HG03095 (cell line): Measurements from ENCODE around the gene BCL2L11.
A peak's percentile ranks its signal among the peaks of the same experiment; 100 is the strongest.

ENCODE experiments used
- ATAC-seq: cut with Tn5 transposase; IDR thresholded peaks from one replicate; pipeline ENCODE4 v1.9.1; 2021; ENCODE audit warnings: moderate library complexity; ENCODE audit not compliant: unreplicated experiment

The BCL2L11 gene

DNA sequence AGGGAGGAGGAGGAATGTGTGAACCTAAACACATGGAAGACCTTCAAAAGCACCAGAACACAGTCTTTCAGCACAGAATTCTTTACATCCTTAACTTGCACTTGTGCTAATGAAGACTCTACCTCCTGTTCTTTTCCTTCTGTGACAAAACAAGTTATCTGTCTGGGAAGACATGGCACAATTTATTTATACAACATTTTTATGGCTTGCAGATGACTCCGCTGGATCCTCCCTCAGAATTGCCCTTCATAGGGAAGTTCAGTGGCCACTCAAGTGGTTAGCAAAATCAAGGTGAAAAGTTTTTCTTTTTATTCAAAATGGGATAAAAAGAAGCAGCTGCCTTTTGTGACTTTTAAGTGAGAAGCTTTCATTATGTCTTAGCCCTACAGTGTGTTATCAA lies 21.4 kb downstream of the BCL2L11 start:
- no peak for ATAC-seq

DNA sequence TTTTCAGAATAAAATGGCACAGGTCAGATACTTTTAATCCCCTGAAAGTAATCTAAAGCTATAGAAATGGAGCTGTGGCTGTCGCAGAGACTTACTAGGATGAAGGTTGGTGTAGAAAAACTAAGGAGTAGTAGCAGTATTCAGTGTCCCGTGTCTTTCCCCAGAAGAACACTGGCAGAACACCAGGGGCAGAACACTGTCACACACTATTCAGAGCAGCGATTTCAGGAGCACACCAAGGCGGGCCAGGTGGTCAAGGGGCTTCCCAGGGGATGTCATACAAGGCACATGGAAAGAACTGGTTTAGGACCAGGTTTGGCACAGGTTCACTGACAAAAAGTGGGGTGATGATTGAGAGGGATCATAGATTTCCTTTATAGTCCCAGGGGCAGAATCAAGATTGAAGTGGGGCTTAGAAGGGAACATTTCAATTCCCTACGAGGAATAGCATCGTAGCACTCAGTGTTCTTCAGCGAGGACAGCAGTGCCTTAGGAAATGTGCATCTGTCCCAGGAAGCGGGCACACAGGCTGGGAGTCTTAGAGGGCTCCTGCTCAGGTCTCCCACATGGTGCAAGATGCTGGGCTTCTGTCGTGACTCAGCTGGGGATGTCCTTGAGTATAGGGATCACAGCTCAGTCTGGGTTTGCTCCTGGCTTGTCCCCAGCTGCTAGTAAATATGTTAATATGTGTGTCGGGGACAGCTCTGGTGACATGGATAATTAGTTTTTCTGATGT lies 22.6 kb downstream of the BCL2L11 start:
- no peak for ATAC-seq

DNA sequence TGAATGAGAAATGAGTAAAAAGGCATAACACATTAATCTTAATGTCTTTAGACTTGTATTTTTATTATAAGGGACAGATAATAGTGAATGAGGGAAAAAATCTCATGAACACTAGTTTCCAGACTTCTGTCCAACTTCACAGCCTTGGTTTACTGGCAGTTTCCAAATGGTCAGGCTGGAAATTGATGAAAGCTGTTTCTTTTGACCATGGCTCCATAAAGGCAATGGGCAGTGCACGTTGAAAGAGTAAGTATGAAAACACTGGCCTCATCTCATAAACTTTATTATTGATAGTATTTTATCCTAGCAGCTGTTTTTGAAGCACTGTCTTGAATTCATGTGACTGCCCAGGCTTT lies 23.1 kb downstream of the BCL2L11 start:
- ATAC-seq = no peak

DNA sequence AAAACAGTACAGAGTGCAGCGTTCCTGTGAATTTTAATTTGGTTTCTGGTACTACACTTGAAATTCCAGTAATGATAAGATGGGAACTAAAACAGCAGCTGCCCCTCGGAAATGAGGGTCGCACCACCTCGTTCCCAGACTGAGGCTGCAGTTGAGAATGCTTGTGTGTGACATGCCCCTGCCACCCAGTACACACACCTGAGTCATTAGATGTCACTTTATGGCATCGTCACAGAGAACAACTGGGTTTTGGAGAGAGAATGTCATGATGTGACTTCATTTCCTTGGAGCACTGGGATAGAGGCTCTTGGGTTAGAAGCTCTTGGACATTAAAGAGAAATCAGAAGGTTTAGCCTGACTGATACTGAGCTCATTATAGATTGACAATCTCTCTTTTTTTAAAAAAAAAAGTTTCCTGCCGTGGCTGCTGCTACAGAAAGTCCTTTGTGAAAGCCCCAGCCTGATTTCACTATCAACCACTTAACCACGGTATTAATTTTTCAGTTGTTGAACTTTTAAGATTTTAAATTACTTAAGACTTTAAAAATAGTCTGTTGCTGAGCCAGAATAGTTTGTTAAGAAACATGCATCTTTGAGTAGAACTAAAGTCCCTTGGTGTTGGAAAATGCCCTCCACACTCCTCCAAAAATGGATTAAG lies 24.5 kb downstream of the BCL2L11 start:
- no peak for ATAC-seq

DNA sequence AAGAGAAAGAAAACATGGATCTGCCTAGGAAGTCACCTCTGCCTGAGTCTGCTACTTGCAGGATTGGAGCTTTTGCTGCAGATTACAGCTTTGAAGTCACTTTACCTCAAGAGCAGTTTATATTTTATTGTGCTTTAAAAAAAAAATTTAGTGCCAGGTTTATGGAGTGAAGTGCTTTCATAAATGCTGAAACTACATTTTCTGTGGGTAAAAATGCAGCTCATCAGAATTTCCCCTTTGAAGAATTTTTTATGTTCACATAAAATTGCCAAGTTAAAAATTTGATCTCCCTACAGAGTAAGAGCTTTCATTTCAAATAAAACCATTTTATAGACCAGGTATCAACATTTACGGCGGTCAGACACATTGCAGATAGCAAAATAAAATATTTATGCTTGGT lies 25.2 kb downstream of the BCL2L11 start:
- no peak for ATAC-seq

DNA sequence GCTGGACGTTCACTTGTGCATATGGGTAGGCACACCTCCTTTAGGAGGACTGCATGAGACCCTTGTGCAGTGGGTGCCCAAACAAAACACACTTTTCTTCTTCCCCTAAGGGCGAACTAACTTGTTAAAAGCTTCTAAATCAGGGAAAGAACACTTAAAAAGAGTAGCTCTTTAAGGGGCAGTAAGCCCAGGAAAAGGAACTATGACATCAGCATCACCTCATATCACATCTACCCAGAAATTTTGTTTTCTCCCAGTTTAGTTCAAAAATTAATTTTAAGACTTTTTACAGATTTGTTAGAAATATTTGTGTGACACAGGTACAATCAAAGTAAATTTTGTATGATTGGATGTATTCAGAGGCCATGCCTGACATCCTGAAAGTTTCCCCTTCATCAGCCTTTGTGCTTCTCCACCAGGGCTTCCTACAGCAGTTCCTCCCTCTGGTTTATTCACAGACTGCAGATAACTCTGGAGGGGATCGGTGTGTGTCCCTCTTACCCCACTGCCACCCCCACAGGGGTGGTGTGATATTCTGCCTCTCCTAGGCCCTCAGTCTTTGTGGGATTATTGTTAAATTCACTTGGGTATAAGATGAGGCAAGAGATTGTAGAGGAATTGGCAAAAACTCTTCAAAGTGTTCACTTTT lies 27.6 kb downstream of the BCL2L11 start:
- no peak for ATAC-seq

DNA sequence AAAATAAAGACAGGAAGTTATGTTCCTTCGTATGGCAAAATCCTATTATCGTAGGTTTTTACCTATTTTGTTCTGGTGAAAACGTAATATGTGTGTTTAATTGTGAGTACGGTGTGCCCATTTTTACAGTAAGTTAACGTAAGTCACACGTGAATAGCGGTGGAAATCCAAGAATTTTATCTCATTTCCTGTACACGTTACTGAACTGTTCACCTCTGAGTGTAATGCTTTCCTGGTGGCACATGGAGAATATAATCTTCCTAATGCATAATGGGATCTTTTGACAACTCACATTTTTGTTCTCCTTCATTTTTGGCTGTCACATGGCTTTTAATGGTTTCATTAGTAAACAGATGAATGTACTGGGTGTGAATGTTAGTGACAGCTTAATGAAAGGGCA lies 28.2 kb downstream of the BCL2L11 start:
- no peak for ATAC-seq

DNA sequence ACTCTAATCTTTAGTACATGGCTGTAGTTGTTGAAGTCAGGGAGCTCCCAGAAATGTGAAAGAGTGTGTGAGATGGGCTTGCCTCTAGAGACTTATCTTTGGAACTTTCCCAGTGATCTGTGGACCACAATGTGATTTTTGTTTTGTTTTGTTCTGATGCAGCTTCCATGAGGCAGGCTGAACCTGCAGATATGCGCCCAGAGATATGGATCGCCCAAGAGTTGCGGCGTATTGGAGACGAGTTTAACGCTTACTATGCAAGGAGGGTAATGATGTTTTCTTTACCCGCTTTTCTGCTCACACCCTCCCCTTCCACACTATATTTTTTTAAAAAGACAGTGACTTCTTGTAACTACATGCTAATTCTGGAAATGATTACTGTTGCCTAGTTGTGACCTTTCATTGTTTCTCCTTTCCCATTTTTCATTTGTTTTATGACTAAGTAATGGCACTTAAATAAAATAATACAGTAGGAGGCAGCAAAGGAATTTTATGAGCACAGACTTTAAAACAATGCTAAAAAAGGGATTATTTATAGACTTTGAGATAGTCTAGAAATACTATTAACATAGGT lies 29.3 kb downstream of the BCL2L11 start:
- ATAC-seq = no peak

DNA sequence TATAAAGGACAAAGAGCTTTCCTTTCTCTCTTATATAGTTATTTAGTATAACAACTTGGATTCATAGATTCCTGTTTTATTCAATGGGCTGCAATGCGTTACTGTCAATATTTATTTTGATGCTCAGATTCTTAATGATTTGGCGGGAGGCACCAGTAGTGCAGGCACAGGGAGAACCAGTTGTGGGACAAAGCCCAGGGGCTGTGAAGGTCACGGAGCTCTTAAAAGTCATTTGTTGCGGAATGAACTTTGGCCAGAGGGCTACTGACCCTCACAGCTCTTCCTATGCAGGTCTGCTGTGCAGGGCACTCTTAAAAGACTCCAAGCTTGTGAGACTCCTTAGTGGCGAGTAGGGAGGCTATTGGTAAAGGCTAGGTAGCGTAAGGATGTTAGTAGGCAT lies 34.0 kb downstream of the BCL2L11 start:
- no peak for ATAC-seq

DNA sequence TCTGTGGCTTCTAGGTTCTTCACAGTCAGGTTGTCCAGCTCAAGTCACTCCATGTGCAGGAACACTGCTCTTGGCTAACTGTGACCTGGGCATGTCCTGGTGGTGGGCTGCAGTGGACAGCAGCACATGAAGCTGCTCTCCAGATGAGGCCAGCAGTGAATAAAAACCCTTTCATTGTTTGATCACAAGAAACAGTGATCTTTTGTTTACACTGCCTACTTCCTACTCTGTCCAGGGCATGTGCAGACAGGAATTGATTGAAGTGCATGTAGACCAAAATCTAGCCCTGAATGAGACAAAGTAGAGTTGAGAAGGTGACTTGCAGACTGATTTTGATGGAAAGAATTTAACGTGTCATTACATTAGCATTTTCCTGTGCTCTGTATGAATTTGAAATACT lies 34.9 kb downstream of the BCL2L11 start:
- ATAC-seq = no peak

DNA sequence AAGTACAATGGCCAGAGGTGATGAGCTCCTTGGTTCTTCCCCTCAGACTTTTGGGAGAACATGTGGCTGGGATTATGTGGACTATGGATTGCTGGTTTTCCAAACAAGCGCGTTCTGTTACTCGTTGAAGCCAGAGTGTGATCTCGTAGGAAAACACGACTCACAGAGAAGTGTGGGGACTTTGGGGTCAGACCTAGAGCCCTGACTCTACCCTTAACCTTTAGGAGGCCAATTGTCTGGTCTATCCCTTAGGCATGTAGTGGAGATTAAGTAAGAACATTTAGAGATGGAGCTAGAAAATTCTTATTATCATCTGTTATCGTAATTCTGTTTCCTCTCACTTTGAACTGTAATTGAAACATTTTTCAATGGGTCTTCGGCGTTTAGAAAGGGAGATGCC lies 35.8 kb downstream of the BCL2L11 start:
- ATAC-seq = no peak

DNA sequence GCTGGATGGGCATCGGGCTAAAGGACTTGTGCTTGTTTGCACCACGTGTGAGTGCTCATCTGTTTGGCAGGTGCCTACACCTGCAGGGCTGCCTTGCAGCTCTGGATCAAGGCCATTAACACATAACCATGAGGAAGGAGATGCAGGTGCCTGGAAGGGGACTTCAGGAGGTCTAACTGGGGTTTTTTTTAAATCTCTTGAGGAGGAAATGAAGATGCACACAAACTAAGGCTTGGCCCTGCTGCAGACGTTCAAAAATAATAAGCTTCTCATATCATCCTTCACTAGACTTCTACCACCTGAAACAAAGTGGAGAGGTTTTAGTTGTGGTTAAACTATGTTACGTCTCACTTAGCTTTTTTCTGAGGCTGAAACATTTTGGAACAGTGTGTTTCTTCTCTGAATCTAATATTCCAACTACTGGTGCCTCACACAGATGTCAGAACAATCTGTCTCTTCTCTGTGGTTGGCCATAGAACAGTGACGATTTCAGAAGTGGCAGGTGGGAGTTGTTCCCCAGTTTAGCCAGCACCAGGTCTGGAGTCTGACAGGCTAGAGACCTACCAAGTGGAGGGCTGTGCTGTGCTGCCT lies 36.5 kb downstream of the BCL2L11 start:
- peak; percentile 53 for ATAC-seq

DNA sequence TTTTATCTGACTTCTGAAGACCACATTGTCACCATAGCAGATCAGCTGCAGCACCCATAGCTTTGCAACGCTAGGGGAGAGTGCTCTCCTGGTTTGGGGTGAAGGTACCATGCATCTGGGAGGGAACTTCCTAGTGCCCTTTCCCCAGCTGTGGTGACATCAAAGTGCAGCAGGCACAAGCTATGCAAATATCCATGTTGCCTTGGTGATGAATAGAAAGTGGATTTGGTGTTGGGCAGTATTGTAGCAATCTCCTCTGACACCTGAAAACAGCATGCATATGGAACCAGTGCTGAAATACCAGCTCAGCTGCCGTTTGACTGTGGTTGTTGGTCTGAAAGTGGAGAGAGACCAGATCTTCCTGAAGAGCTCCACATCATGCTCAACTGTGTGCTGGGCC lies 37.1 kb downstream of the BCL2L11 start:
- ATAC-seq = peak; percentile 40

DNA sequence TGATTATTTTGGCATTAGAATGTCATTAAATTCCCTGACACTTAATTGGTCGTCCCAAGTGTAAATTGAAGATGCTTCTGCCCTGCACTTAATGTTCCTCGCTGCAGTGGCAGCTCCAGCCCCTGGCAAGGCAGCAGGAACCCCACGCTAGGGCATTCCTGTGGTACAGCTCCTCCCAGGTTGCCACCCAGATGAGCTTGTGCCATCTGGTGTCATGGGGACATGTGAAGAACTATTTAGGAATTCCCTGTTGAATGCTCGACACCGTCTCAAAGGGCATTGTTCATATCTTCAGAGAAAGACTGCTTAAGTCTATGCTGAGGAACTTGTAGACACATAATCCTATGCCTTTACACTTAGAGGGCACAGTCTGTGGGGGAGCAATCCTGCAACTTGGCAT lies 38.9 kb downstream of the BCL2L11 start:
- no peak for ATAC-seq

DNA sequence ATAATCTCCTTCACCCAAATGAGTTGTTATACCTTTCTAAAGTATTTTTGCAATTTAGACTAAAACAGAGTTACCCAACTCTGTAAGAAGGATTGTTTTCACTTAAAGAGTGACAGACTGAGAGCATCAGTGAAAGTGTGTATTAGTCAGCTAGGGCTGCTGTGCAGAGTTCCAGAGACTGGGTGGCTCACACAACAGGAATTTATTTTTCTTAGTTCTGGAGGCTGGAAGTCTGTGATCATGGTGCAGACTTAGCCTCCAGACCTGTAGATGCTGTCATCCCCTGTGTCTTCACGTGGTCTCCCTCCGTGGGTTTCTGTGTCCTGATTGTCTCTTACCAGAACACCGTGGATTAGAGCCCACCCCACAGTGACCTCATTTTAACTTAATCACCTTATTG lies 40.0 kb downstream of the BCL2L11 start:
- ATAC-seq = no peak

DNA sequence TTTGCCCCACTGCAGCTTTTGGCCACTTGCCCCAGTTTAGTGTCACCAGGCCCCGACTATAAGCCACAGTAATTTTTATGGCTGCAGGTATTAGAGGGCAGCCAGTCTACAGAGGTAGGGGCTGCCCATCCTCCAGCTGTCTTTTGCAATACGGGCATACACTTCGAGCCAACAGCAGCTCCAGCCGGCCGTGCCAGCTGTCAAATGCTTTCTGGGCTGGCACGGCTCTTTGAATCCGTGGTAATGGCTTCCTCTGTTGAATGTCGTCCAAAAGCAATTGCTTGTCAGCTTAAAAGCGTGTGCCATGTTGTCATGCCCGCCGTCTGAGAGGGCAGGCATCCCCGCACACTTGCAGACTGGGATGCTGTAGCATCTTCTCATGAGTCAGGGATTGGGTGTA lies 41.3 kb downstream of the BCL2L11 start:
- ATAC-seq = no peak

DNA sequence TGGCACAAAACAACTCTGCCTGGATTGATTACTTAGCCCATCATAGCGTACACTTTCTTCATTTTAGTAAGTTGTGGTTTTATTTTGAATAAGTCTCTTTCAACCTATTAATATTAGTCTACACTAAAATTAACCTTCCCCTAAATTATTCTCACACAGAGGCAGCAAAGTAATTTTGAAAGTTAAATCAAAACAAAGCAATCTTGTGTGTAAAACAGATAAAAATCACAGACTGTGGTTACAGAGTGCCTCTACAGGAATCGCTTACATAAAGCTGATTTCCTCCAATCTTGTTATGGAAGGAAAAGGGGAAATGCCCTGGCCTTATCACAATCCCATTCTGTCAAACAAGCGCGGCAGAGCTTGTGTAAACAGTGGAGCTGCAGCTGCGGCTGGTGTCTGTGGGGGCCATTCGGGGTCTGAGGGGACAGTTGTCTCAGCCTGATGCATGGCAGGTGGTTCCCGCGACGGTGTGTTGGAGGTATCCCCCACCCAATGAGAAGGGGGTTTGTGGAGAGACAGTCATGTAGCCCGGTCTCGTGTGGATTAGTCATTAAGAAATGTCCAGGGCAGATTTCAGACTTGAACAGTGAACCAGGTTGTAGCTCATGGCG lies 42.1 kb downstream of the BCL2L11 start:
- ATAC-seq = no peak

DNA sequence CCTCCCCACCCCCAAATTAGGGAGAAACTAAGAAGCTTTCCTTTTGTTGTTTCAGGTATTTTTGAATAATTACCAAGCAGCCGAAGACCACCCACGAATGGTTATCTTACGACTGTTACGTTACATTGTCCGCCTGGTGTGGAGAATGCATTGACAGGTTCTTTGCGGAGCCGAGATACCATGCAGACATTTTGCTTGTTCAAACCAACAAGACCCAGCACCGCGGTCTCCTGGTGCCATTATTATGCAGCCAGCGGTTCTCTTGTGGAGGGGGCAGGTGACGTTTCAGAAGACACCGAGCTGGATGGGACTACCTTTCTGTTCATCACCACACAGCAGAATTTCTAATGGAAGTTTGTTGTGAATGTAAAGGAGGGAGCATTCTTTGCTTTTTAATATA lies 43.4 kb downstream of the BCL2L11 start:
- ATAC-seq = no peak

DNA sequence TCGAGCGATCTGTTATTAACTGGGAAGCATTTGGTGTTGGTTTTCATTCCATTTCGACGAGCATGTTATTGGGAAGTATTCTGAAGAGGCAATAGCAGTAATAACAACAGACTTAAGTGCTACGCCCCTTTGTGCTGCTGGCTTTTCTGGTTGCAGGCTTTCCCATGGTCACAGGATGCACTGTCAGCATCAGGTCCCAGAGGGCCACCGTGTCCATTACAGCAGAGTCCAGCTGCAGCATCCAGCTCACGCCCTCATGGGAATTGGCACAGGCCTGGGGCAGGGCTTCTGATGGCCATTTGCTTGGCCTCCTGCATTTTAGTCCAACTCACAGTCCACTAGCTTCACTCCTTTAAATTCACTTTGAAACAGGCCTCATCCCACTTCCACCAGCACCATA lies 44.4 kb downstream of the BCL2L11 start:
- ATAC-seq = no peak

DNA sequence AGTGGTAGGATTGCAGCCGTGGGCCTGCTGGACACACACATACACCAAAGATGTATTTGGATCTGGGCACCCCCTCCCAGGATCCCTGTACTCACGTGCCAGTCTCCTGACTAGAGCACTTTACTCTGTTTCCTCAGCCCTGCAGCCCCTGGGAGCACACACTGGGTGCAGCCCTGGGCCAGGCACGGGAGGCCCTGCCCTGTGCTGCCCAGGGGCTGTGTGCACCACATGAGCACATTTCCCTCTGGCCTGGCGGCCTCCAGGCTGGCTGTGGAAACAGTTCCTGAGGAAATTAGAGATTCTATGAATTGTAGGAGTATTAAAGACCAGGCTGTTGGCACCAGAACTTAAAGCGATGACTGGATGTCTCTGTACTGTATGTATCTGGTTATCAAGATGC lies 45.4 kb downstream of the BCL2L11 start:
- ATAC-seq = no peak
